Measurements from ENCODE around the gene SERPINB6. TPM values are rescaled to one million over a fixed set of nuclear protein-coding genes. Genes with fewer than 3 reads are reported as not detected.
A peak's percentile ranks its signal among the peaks of the same experiment; 100 is the strongest.

Gene SERPINB6
- total and polyA plus RNA-seq, 9 of the 15 experiments (the other 6 are each of a cell fraction or from before 2014, with no cell fraction given) = 86.6 to 211 (median 143) TPM

GRCh38 chr6:2970753-2971419, 481 bp downstream of the SERPINB6 start (continued):
- TF ChIP-seq MAZ (CRISPR knock-in tag; conservative IDR thresholded peaks at IDR 0.05 in 1 of 2, IDR thresholded peaks at IDR 0.05 in 1 of 2) (peak in 1 of 2 experiments; percentile 81; a peak in 2 of 4 replicates), NR4A1 (CRISPR knock-in tag; IDR thresholded peaks at IDR 0.05) (no peak), NR4A1 (tag; IDR thresholded peaks at IDR 0.05) (0 out of 2 replicates have a peak, but pooled peaks have one; percentile 63), SETDB1 (IDR thresholded peaks at IDR 0.05; ENCODE audit: low read length) (no peak), ZC3H8 (IDR thresholded peaks at IDR 0.05) (no peak), MBD1 (CRISPR knock-in tag; IDR thresholded peaks at IDR 0.05) (no peak), EWSR1 (IDR thresholded peaks at IDR 0.05; ENCODE audit: borderline replicate concordance, low read depth, partially characterized antibody) (no peak), KLF1 (tag; IDR thresholded peaks at IDR 0.05) (no peak), SIN3A (IDR thresholded peaks at IDR 0.05; ENCODE audit: borderline replicate concordance in 2 of 2, control insufficient read depth in 1 of 2, low read depth in 2 of 2, low read length in 2 of 2) (no peak), IRF9 (tag; IDR thresholded peaks at IDR 0.05) (no peak), CBX5 (IDR thresholded peaks at IDR 0.05; ENCODE audit: borderline replicate concordance, low read depth) (no peak), FOXA3 (CRISPR knock-in tag; conservative IDR thresholded peaks at IDR 0.05 in 1 of 2, IDR thresholded peaks at IDR 0.05 in 1 of 2) (no peak), ZNF707 (CRISPR knock-in tag; conservative IDR thresholded peaks at IDR 0.05) (no peak), ZNF277 (CRISPR knock-in tag; IDR thresholded peaks at IDR 0.05; ENCODE audit: borderline replicate concordance) (no peak), TEAD4 (IDR thresholded peaks at IDR 0.05; ENCODE audit: low read length) (no peak), TEAD4 (CRISPR knock-in tag; IDR thresholded peaks at IDR 0.05; ENCODE audit: borderline replicate concordance) (no peak), SIRT6 (IDR thresholded peaks at IDR 0.05; ENCODE audit: low read depth, low read length) (no peak), ZNF830 (CRISPR knock-in tag; IDR thresholded peaks at IDR 0.05) (no peak), PTRF (tag; IDR thresholded peaks at IDR 0.05) (no peak), XRCC3 (IDR thresholded peaks at IDR 0.05) (no peak), ZBTB9 (CRISPR knock-in tag; IDR thresholded peaks at IDR 0.05) (peak; percentile 74; the same call in 1 of the 2 replicates), U2AF1 (optimal IDR thresholded peaks at IDR 0.05; ENCODE audit: low read depth, low read length) (peak; percentile 19)

Measured in K562 (cell line).